ENCODE data around the gene FAN1.

The FAN1 gene

GRCh38 chr15:30990446-30991254 is 86.9 kb downstream of the FAN1 start:
- TF ChIP-seq CTCF (conservative IDR thresholded peaks at IDR 0.05; ENCODE audit: low read depth) = no peak
- H3K27ac ChIP-seq = peak overlapping the region; percentile 89
- peak; percentile 16 for DNase-seq (ENCODE audit: low spot score)
- POLR2A ChIA-PET (ENCODE audit: low non-redundant PET) = interaction anchor here (0.6 kb wide), 2 partner anchors 11 to 139 kb away, joined by 3 read pairs; no protein-coding TSS in a partner anchor
- CTCF ChIA-PET = interaction anchor here (0.6 to 1.7 kb wide), 2 partner anchors 104 to 139 kb away, joined by 3 to 6 read pairs; no protein-coding TSS in a partner anchor

- peak; percentile 90 for DNase-seq (ENCODE audit: low spot score)
- TF ChIP-seq CTCF (conservative IDR thresholded peaks at IDR 0.05; ENCODE audit: low read depth) = no peak
- ChIA-PET POLR2A (ENCODE audit: low non-redundant PET) (interaction anchor here (0.6 to 1.1 kb wide), 4 partner anchors 32 to 138 kb away, joined by 3 read pairs; no protein-coding TSS in a partner anchor), CTCF (interaction anchor here (1.7 kb wide), 1 partner anchor 138 kb away, joined by 6 read pairs; no protein-coding TSS in a partner anchor)
- H3K27ac ChIP-seq = peak within 1 kb of the TSS; percentile 89
Measured at GRCh38 chr15:30991255-30992235, 87.8 kb downstream of the FAN1 start, which contains the start of gene MTMR10. Gene MTMR10, minus strand, starts transcription at chr15:30991628. Its CDS starts 122 bp downstream, at chr15:30991506.

DNA sequence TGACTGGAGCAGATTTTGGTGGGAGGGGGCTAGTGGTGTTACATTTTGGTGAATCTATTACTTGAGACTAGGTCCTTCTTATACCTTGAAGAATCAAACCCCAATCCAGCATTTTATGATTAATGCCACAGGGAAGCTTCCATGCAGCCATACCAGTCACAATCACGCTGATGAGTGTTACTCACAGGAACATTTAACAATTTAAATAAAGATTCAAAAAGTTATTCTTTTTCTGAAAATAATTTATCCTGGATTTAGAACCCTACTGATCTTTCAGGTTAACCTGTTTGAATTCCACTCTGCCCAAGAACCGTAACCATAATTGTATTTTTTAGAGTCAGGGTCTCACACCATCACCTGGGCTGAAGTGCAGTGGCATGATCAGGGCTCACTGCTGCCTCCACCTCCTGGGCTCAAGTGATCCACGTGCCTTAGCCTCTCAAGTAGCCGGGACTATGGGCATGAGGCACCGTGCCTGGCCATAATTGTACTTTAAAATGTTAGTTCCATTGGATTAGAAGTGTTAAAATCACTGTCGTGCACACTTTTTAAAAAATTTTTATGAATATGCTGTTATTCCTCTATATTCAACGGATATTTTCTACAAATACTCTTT is 88.6 kb downstream of the FAN1 start:
- ChIA-PET POLR2A (ENCODE audit: low non-redundant PET) (interaction anchor here (0.7 to 1.1 kb wide), 3 partner anchors 31 to 90 kb away, joined by 3 read pairs; no protein-coding TSS in a partner anchor), CTCF (interaction anchor here (1.7 kb wide), 1 partner anchor 137 kb away, joined by 6 read pairs; no protein-coding TSS in a partner anchor)
- DNase-seq (ENCODE audit: low spot score) = peak; percentile 7
- peak overlapping the region; percentile 89 for H3K27ac ChIP-seq
- TF ChIP-seq CTCF (conservative IDR thresholded peaks at IDR 0.05; ENCODE audit: low read depth) = no peak

Measured in RWPE1 (cell line).